Activated CD4-positive, CD25-positive, alpha-beta regulatory T cell treated with anti-CD3 and anti-CD28 coated beads, Interleukin-2, amount 50 U/mL, for 72 hours (primary cell): Measurements from ENCODE around the gene QARS1.

Experiments
- DNase-seq: peaks from one replicate; pipeline ENCODE4 v3.0.0; 2021

Gene QARS1

DNA sequence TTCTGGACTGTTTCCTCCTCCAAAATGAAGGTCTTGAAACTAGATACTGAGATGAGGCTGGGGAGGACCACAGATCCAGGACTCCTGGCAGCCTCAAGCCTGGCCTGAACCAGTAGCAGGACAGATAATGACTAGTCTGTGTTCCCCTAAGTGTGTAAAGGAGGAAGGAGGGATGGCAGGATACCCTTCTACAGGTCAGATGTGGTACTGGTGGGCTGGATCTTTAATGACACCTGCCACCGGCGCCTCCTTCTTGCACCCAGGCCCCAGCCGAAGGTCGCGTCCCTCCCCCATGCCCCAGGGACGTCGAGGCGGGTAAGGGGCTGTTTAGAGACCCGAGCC lies 15.5 kb upstream of the QARS1 start:
- DNase-seq = no peak

DNA sequence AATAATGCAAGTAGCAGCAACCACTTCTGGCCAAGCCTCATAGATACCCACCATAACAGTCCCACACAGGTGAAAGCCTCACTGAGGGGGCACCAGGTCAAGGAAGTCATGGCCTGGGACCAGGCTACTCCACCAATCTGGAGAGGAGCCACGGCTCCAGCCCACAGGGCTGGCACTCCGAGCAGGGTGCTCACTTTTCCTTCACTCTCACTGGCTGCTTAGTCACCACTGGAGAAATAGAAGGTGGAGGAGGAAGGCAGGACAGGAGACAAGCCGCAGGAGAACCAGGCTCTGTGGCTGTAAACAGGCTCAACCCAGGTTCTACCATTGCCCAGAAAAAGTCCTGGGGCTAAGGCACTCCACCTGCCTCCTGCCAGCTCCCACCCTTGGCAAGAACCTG lies 14.9 kb upstream of the QARS1 start:
- DNase-seq = no peak

DNA sequence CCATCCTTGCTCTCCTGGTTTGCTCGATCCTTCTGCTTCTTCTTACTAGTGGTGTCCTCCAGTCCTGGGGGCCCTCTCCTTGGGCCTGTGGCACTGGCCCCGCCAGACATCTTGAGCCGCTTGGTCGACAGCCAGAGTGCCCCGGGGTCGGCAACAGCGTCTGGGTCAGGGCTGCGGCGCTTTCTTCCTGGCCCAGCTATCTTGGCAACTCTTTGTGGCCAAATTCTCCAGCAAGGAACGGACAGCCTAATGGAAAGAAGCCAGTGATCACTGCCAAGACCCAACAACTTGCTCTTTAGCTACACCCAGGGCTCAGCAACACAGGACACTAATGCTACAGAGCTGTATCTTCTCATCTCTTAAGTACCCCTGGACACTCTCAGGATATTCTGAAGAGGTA lies 14.5 kb upstream of the QARS1 start:
- no peak for DNase-seq

DNA sequence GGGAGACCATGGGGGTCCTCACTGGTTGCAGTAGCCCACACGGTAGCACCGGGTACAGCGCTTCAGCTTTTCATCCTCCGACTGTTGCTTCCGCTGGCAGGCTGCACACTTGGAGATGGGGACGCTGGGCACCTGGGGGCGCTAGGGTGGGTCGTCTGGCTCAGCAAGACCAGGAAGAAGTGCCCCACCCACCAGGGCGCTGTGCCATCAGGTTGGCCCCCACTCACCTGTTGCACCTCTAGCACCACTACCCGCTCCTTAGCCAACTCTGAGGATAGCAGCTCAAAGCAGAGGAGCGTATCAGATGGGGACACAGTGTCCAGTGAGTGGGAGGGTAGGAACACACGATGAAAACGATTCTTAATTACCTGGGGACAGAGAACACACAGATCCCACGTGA lies 7.7 kb upstream of the QARS1 start:
- no peak for DNase-seq

DNA sequence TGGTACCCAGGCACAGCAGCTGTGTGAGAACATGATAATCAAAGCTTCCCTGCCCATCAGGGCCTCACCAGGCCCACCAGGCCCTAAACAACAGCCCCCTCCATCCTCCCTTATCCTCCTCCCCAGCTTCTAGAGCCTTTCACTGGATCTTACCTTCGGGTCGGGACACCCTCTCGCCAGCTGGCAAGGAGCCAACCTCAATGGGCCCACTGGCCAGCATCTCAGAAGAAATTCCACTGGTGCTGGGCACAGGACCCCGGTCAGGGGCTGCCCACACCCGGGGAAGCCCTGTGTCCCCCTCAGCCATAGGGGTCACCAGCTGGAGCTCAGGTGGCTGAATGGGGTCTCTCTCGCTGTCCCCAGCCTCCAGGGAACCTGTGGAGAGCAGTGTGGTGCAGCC lies 6.8 kb upstream of the QARS1 start:
- DNase-seq = no peak

DNA sequence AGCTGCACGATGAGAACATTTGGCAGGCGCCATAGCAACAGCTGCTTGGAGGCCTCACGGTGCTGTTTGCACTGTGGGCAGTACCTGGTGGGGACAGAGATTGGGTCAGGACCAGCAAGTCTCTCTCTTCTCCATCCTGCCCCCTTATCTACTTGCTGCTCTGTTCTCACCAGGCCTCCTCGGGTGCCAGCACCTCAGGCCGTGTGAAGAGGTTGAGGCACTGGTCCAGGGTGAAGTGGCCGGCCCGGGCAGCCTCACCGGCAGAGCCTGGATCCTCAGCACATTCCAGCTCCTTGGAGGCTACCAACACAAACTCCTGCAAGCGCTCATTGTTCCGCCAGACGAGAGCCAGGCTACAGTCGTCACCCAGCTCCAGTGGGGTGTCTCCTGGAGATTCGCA lies 6.2 kb upstream of the QARS1 start:
- no peak for DNase-seq

DNA sequence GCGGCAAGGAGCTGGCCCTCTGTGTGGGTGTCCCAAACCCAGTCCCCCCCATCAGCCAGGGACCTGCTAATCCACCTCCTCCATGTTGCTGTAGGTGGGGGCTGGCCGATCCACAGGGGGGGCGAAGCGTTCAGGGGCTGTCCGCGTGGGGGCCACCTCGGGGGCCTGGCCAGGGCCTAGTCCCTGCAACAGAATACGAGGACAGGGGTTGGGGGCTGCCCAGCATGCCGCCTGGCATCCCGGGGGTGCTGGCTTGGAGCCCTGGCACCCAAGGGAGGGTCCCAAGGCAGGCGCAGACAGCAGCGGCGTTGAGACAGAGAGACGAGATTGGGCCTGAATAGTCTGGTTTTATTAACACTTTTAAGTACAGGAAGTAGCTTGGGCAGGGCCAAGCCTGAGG lies 3.8 kb upstream of the QARS1 start:
- no peak for DNase-seq

DNA sequence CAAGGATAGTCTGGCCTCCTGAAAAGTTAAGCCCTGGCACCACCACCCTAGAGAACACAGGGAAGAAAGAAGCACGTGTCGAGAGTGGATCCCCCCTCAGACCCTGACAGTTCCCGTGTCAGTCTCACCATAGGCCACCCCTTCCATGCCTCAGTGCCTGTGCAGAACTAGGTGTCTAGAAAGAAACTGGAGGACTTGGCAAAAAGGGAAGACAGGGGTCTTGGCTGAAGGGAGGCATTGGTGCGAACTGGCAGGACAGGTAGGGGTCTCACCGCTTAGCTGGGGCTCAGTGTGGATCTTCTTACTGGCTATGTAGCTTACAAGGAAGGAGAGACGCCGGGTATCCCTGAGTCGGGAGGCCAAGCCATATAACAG lies 518 bp downstream of the QARS1 start:
- DNase-seq = no peak

DNA sequence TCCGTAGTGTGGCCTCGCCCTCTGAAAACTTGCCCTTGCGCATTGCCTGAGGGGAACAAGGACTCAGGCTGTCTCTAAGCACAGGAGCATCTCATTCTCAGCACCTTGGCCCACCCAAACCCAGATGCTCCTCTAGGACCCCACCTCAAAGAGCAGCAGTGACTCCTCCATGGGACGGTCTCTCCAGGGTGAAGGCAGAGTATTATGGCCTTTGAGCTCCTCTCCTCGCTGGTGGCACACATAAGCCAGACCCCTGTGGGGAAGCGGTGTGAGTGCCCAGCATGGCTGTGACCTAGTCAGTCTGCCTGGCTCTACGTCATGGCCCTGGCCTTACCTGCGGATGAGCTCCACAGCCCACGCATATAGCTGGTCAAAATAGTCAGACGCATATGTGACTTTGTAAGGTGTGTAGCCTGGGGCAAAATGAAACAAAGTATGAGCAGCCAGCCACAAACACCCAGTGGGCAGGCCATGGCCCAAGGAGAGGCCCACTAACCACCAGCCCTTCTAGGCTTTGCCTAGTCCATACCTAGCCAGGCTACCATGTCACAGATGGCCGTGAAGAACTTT lies 4.4 kb downstream of the QARS1 start:
- DNase-seq = no peak

DNA sequence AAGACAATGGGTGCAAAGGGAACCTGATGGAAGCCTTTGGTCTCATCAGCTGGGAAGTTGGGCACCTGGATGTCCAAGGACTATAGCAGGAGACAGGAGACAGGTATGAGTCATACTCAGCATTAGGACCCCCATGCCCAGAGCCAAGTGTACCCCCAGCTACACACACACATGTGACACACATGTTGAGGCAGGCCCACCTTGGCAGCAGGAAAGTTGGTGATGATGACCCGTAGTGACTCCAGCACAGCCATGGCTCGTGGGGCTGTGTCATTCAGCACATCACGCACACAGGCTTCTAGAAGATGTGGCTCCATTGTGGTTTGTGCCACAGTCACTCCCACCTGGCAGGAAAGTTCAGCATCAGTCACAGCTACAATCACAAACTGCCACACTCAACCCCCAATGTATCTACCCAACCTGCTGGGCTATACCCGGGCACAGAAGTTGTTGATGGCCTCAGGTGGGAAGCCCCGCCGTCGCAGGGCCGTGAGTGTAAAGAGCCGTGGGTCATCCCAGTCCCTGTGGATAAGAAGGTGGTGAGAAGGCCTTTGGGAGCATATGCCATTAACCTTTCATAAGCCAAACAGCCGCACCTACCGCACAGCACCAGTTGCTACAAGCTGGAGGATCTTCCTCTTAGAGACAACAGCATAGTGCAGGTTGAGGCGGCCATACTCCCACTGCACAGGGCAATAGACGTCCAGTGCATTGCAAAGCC lies 5.5 kb downstream of the QARS1 start:
- DNase-seq = no peak

DNA sequence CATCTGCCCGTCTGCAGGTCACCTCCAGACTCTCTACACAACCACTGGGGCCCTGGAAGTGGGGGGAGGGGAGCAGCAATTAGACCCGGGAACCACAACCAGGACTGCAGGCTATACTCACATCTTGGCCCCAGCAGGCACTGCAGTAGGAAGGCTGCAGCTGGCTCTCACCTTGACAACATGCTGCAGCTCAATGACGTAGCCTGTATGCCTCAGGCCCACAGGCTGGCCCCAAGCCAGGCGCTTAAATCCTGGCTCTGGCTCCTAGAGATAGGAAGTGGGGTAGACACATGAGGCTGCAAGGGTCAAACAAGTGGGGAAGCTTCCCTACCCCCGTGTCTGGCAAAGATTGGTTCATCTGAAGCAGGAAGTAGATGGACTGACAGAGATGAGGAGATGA lies 6.1 kb downstream of the QARS1 start:
- no peak for DNase-seq

DNA sequence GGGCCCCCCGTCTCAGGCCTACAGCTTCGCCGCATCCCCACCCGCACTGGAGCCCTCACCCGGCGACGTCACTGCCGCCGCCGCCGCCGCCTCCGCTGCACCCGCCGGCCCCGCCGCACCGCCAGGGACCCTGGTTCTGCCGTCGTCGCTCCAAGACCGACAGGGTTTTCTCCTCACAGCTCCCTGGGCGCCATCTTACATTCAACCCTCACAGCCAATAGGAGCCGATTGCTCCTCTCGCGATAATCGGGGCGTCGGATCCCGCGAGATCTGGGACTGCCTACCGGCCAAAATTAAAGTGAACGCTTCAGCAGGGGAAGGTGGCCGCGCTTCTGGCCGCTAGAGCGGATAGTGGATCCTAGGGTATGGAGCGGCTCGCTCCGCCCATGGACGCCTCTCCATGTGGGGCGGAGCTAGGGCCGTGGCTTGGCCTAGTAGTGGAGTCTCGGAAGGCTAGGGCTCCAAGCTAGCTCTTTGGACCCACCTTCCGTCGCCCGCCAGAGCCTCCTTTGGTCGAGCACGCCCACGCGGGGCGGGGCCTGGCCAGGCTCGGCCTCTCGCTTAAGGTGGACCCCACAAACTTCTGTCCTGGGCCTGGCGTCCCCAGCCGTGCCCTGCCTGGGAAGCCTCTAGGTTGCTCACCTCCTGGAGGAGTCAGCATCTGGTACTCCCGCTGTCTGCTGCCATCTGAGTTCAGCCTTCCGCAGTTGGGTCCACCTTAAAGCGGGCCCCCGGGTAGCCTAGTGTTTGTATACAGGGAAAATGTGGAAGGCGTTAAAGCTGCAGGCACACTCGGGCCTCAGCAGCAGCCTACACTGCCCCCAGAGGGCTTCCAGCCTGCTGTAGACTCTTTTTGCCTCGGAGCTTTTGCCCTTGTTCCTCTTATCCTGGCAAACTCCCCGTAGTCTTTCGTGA lies 10.4 kb downstream of the QARS1 start, which contains the start of gene QRICH1:
QRICH1 (minus strand) TSS at position 219 of the 915 bp plus-strand sequence. CDS start 17,054 bp downstream, outside the sequence.
- DNase-seq = peak; percentile 94

DNA sequence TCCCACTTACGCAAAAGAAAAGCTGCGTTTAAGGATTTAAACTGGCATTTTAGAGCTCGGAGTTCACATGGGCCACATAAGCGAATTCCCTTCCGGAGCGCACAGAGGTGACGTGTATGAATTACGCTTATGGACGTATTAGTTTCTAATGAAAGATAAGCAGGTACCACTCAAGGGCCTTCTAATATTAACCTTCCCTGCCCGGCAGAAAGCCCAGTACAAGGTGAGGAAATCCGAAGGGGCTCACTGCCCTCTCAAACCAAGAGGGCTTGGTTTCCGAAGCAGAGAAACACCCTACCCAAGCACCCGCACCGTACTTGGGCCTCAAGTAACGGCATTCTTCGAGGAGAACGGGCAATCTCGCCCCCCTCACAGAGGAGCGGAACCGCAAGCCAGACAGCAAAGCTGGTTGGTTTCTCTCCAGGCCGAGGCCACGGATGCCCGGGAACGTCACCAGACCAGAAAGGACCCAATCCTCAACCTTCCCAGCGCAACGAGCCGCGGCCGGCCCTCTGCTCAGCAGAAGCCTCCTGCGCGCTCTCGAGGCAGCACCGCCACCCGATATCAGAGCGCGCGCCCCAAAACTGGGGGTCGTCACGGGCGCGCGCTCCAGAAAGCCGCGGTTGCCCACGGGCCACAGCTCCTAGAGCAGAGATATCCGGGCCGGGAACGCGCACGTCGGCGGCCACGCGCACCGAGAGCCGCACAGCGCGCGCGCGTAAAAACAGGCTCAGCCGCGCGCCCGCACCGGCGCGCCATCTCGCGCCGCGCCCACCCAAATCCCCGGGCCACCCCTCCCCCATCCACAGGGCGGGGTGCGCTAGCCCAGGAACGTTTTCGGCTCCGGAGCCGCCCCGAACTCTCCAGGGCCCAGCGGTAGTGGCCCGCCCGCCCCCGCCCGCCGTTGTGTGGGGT lies 11.4 kb downstream of the QARS1 start:
- peak; percentile 84 for DNase-seq

DNA sequence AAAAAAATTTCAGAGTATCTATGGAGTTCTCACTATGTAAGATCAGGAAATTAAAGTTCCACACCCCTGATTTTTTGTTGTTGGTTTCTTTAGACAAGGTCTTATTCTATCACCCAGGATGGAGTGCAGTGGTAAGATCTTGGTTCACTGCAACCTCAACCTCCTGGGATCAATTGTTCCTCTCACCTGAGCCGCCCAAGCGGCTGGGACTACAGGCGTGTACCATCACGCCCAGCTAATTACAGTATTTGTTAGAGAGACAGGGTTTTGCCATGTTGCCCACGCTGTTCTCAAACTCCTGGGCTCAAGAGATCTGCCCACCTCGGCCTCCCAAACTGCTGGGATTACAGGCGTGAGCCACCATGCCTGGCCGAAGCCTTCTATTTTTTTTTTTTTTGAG lies 23.1 kb downstream of the QARS1 start:
- no peak for DNase-seq

DNA sequence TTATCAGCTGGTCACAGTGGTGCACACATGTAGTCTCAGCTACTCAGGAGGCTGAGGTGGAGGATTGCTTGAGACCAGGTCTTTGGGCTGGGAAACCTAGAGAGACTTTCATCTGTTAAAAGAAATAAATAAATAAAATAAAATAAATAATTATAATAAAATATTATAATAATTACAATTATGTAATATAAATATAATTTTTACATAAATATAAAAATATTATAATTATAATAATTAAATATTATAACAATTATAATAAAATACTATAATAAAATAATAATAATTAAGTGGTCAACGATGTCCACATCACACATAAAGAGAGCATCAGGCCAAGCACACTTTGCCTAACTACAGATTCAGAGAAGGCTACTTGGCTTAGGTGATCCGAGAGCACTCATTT lies 25.3 kb downstream of the QARS1 start:
- no peak for DNase-seq

DNA sequence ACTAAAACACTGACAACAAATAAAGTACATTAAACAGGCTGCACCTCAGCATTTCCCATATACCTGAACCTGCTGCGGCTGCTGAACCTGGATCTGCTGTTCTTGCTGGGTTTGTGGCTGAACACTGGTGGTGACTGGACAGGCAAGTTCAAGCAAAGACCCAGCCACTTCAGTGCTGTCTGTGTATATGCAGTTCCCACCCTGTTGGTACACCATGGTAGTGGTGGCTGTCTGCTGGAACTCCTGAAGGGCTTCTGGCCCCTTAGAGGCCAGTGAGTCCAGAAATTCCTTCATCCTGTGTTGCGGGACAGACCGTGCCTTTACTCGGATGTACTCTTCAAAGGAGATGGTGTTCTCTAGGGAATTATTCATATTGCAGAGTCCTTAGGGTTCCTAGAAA lies 27.9 kb downstream of the QARS1 start:
- no peak for DNase-seq

DNA sequence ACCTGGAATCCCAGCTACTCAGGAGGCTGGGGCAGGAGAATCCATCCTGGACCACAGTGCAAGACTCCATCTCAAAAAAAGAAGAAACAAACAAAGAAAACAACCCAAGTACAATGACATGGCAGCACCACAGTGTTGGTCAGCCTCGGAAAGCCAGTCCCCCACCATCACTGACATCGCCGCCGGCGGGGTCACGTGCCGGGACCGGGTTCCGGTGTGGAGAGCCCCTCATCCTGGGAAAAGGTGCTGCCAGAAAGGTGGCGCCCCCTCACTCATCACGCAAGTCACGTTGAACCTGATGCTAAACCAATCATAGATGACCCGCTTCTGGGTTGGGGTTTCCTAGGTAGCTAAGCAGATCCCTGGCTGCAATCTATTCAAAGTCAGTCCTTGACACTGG lies 28.4 kb downstream of the QARS1 start:
- no peak for DNase-seq

DNA sequence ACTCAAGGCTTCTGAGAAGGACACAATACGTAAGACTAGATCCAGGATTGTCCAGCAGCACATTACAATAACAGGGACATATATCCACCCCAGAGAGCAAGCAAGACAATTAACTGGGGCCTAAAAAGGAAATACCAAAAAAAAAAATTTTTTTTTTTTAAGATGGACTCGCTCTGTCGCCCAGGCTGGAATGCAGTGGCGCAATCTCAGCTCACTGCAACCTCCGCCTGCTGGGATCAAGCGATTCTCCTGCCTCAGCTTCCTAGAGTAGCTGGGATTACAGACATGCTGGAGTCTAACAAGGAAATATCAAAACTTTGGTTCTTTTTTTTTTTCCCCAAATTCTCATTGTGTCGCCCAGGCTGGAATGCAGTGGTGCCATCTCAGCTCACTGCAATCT lies 46.5 kb downstream of the QARS1 start:
- no peak for DNase-seq

DNA sequence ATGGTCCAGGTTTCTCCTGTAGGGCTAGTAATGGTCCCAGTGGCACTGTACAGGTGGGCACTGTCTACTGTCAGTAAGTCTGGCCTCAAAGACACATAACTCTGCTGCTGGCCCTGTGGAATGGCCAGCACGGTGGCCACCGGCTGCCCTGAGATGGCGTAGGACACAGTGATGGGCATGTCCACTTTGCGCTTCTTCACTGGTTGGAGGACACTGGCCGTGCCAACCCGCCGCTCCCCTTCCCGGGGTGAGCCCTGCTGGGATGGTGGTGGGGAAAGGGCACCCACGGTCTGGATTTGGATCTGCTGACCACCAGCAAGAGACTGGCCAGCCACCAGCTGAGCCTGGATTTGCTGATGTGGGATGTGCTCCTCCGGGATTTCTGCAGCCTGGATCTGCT lies 47.3 kb downstream of the QARS1 start:
- no peak for DNase-seq

DNA sequence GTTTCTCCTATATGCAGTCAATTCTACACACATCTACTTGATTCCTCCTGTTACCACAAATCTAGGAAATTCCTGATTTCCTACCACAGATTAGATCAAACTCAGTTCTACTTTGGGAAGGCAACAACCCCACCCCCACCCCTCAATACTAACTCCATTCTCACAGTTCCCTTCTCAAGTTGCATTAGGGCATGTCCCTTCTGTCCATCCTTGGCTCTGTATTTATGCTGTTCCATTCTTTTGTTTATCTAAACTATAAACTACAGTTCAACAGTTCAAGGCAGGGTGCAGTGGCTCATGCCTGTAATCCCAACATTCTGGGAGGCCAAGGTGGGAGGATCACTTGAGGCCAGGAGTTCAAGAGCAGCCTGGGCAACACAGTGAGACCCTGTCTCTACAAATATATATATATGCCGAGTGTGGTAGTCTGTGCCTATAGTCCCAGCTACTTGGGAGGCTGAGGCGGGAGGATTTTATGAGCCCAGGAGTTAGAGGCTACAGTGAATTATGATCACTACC lies 50.2 kb downstream of the QARS1 start:
- no peak for DNase-seq

DNA sequence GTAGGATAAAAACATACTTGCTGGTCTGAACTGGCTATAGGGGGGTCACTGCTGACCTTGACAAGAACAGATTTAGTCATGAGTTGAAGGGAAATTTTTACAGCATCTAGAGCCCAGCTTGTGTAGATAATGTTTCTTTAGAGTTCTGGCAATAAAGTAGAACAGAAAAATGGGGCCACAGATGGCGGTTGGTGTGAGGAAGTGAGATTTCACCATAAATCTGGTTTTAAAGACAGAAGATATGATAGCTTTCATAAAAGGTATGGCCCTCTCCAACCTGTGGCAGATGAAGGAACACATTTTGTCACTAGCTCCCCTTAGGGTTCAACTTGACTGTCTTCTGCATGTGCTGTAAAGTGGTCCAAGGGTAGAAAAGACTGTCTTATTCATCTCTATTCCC lies 51.0 kb downstream of the QARS1 start:
- DNase-seq = no peak
